ENCODE results near the gene DNM1L. TPM values are rescaled to one million over a fixed set of nuclear protein-coding genes. Genes with fewer than 3 reads are reported as not detected.

Gene DNM1L
- total and polyA plus RNA-seq, 10 of the 15 experiments (the other 5 are each of a cell fraction or from before 2014, with no cell fraction given): 23.1 to 201 (median 63.9) TPM

DNA sequence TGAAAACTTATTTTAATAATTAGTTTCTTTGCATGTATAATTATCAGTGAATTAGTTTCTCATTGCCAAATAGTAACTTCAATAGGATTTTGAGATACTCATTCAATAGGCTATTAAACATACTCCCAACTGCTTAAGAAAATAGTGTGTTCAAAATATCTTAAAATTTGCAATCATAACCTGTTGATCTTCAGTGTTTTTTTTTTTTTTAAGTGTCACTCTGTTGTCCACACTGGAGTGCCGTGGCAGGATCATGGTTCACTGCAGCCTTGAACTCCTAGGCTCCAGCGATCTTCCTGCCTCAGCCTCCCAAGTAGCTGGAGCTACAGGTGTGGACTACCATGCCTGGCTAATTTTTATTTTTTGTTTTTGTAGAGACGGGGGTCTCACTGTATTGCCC, 78.1 kb downstream of the DNM1L start:
- WGBS (ENCODE audit: insufficient coverage, insufficient replicate concordance, low lambda C conversion rate, missing lambda C conversion rate): 34% methylated on average over 3 of the region's 3 CpGs
- no peak overlapping the region for H3K4me3 ChIP-seq
- H3K27ac ChIP-seq (ENCODE audit: control insufficient read depth, insufficient read depth): no peak overlapping the region
- ChIA-PET RAD21 (ENCODE audit: unreplicated experiment) (interaction anchor here (0.9 to 4.8 kb wide), 6 partner anchors 10 to 1264 kb away, joined by 3 to 82 read pairs (median 14); partner anchors contain the start of gene ALG10), SMC1A (ENCODE audit: uncharacterized antibody, unreplicated experiment) (interaction anchor here (0.9 to 4.9 kb wide), 6 partner anchors 12 to 1272 kb away, joined by 3 to 61 read pairs (median 16); partner anchors contain the start of gene ALG10), CTCF (interaction anchor here (0.7 to 5.0 kb wide), 9 partner anchors 12 to 1277 kb away, joined by 3 to 110 read pairs (median 8); partner anchors contain the start of gene ALG10), POLR2A (no interaction called here)
- H3K4me1 ChIP-seq (ENCODE audit: control insufficient read depth, insufficient read depth, low read length): no peaks in the 10 kb centered on the region
- H3K9ac ChIP-seq (ENCODE audit: control insufficient read depth, insufficient read depth, low read length): no peak overlapping the region
- ATAC-seq (no peak), DNase-seq (ENCODE audit: low read depth, low spot score) (no peak), FAIRE-seq (no peak)
- peaks cover 0 to 4% of the 10 kb centered on the region in 2 experiments; a peak in 1 of 4 replicates for H3K36me3 ChIP-seq (ENCODE audit: control insufficient read depth in 2 of 2, insufficient read depth in 2 of 2, low read length in 1 of 2)
- H3K4me2 ChIP-seq (ENCODE audit: control insufficient read depth, insufficient read depth): no peak overlapping the region
- H3K27me3 ChIP-seq (replicated peaks in 1 of 2; ENCODE audit: control insufficient read depth in 2 of 2, insufficient read depth in 2 of 2, low read length in 1 of 2): no peaks in the 10 kb centered on the region
- no peaks in the 10 kb centered on the region for H3K9me3 ChIP-seq (replicated peaks; ENCODE audit: control insufficient read depth, insufficient read depth, low read length)
- in situ Hi-C loops (cut with MboI) (loop anchor here (5.0 to 25.0 kb wide), 4 partner anchors 155 to 1605 kb away; partner anchors contain the start of gene ALG10), intact Hi-C loops (cut with micrococcal nuclease; ENCODE audit: unreplicated experiment) (loop anchor here (10.0 kb wide), 1 partner anchor 392 kb away; no protein-coding TSS in a partner anchor)
- H4K20me1 ChIP-seq (ENCODE audit: control insufficient read depth, insufficient read depth): no peaks in the 10 kb centered on the region
- H2AFZ ChIP-seq (ENCODE audit: control insufficient read depth, low read depth, low read length): no peak overlapping the region
- H3K79me2 ChIP-seq (ENCODE audit: control insufficient read depth, insufficient read depth, low read length): peaks cover 22% of the 10 kb centered on the region
- no TSS peak for BruUV-seq (replicated peaks)
- TF ChIP-seq, protein P1, sequence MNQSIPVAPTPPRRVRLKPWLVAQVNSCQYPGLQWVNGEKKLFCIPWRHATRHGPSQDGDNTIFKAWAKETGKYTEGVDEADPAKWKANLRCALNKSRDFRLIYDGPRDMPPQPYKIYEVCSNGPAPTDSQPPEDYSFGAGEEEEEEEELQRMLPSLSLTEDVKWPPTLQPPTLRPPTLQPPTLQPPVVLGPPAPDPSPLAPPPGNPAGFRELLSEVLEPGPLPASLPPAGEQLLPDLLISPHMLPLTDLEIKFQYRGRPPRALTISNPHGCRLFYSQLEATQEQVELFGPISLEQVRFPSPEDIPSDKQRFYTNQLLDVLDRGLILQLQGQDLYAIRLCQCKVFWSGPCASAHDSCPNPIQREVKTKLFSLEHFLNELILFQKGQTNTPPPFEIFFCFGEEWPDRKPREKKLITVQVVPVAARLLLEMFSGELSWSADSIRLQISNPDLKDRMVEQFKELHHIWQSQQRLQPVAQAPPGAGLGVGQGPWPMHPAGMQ (IDR thresholded peaks at IDR 0.05; ENCODE audit: borderline replicate concordance): no peak
- no peak for TF ChIP-seq JUND (IDR thresholded peaks at IDR 0.05; ENCODE audit: low read depth, low read length)
- TF ChIP-seq POU2F2 (IDR thresholded peaks at IDR 0.05; ENCODE audit: borderline replicate concordance, low read depth, low read length): no peak
- no peak for TF ChIP-seq EED (IDR thresholded peaks at IDR 0.05; ENCODE audit: low read depth)
- no peak for TF ChIP-seq KAT2A (conservative IDR thresholded peaks at IDR 0.05; ENCODE audit: control insufficient read depth, low read depth, low read length)
- no peak for TF ChIP-seq CREM (IDR thresholded peaks at IDR 0.05; ENCODE audit: low read depth)
- no peak for TF ChIP-seq STAT3 (IDR thresholded peaks at IDR 0.05; ENCODE audit: low read depth, low read length)
- no peak for TF ChIP-seq NFXL1 (IDR thresholded peaks at IDR 0.05; ENCODE audit: borderline replicate concordance)
- no peak for TF ChIP-seq ETV6 (conservative IDR thresholded peaks at IDR 0.05 in 1 of 2, IDR thresholded peaks at IDR 0.05 in 1 of 2; ENCODE audit: borderline replicate concordance in 1 of 2, low read depth in 1 of 2)
- TF ChIP-seq PAX5 (IDR thresholded peaks at IDR 0.05; ENCODE audit: borderline replicate concordance, low read depth, low read length): no peak
- no peak for TF ChIP-seq HDAC6 (IDR thresholded peaks at IDR 0.05; ENCODE audit: unreplicated experiment)
- TF ChIP-seq, protein P2, sequence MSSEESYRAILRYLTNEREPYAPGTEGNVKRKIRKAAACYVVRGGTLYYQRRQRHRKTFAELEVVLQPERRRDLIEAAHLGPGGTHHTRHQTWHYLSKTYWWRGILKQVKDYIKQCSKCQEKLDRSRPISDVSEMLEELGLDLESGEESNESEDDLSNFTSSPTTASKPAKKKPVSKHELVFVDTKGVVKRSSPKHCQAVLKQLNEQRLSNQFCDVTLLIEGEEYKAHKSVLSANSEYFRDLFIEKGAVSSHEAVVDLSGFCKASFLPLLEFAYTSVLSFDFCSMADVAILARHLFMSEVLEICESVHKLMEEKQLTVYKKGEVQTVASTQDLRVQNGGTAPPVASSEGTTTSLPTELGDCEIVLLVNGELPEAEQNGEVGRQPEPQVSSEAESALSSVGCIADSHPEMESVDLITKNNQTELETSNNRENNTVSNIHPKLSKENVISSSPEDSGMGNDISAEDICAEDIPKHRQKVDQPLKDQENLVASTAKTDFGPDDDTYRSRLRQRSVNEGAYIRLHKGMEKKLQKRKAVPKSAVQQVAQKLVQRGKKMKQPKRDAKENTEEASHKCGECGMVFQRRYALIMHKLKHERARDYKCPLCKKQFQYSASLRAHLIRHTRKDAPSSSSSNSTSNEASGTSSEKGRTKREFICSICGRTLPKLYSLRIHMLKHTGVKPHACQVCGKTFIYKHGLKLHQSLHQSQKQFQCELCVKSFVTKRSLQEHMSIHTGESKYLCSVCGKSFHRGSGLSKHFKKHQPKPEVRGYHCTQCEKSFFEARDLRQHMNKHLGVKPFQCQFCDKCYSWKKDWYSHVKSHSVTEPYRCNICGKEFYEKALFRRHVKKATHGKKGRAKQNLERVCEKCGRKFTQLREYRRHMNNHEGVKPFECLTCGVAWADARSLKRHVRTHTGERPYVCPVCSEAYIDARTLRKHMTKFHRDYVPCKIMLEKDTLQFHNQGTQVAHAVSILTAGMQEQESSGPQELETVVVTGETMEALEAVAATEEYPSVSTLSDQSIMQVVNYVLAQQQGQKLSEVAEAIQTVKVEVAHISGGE (CRISPR knock-in tag; IDR thresholded peaks at IDR 0.05): no peak
- TF ChIP-seq STAT1 (conservative IDR thresholded peaks at IDR 0.05): no peak
- TF ChIP-seq RUNX3 (IDR thresholded peaks at IDR 0.05; ENCODE audit: low read length): no peak
- TF ChIP-seq BMI1 (IDR thresholded peaks at IDR 0.05; ENCODE audit: borderline replicate concordance): no peak
- no peak for TF ChIP-seq GATAD2B (conservative IDR thresholded peaks at IDR 0.05; ENCODE audit: low read depth)
- no peak for TF ChIP-seq GABPA (IDR thresholded peaks at IDR 0.05; ENCODE audit: low read depth)
- TF ChIP-seq RAD51 (IDR thresholded peaks at IDR 0.05): no peak
- TF ChIP-seq, protein P3, sequence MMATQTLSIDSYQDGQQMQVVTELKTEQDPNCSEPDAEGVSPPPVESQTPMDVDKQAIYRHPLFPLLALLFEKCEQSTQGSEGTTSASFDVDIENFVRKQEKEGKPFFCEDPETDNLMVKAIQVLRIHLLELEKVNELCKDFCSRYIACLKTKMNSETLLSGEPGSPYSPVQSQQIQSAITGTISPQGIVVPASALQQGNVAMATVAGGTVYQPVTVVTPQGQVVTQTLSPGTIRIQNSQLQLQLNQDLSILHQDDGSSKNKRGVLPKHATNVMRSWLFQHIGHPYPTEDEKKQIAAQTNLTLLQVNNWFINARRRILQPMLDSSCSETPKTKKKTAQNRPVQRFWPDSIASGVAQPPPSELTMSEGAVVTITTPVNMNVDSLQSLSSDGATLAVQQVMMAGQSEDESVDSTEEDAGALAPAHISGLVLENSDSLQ (IDR thresholded peaks at IDR 0.05): no peak

All from GM12878 (cell line).